Measurements from ENCODE around the gene PRKAG2. TPM values are rescaled to one million over a fixed set of nuclear protein-coding genes. Genes with fewer than 3 reads are reported as not detected.

Gene PRKAG2
- total and polyA plus RNA-seq, 8 donors = 12.9 to 34.6 (median 18.0) TPM

DNA sequence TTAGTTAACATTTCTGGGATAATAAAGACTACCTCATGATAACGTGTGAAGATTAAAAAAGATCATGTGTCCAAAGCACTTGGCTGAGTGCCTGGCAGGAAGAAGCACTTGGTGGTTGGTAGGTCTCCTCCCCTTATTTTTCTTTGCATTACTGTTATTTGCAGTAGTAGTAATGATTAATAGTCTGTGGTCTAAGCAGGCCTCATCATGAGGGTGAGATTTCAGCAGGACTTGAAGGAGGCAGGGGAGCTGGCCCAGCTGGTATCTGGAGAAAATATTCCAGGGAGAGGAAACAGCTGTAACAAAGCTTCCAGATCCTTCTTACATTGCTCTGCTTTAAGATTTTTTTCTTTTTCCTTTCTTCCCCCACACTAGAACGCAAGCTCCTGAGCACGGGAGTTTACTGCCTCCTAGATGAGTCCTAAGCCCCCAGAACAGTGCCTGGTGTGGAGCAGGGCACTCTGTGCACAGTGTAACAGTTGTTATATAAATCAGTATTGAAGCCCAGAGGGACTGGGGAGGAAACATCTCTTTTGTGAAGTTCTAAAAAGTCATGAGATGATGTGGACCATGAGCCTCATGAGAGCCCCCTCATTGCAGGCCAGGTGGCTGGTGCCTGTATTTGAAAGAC lies 326.1 kb downstream of the PRKAG2 start:
- Histone ChIP-seq H3K27me3 (no peaks in the 10 kb centered on the region), H3K36me3 (no peaks in the 10 kb centered on the region), H3K4me3 (no peak overlapping the region), H3K27ac (no peak overlapping the region), H3K9me3 (no peaks in the 10 kb centered on the region), H3K4me1 (no peaks in the 10 kb centered on the region)
- TF ChIP-seq, protein P1, sequence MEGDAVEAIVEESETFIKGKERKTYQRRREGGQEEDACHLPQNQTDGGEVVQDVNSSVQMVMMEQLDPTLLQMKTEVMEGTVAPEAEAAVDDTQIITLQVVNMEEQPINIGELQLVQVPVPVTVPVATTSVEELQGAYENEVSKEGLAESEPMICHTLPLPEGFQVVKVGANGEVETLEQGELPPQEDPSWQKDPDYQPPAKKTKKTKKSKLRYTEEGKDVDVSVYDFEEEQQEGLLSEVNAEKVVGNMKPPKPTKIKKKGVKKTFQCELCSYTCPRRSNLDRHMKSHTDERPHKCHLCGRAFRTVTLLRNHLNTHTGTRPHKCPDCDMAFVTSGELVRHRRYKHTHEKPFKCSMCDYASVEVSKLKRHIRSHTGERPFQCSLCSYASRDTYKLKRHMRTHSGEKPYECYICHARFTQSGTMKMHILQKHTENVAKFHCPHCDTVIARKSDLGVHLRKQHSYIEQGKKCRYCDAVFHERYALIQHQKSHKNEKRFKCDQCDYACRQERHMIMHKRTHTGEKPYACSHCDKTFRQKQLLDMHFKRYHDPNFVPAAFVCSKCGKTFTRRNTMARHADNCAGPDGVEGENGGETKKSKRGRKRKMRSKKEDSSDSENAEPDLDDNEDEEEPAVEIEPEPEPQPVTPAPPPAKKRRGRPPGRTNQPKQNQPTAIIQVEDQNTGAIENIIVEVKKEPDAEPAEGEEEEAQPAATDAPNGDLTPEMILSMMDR (IDR thresholded peaks at IDR 0.05) = no peak
- intact Hi-C loops (cut with DNase I) = no loop called here
- DNase-seq (peak in 2 of 4 donors; percentile 60 to 81), ATAC-seq (peak; percentile 29)

DNA sequence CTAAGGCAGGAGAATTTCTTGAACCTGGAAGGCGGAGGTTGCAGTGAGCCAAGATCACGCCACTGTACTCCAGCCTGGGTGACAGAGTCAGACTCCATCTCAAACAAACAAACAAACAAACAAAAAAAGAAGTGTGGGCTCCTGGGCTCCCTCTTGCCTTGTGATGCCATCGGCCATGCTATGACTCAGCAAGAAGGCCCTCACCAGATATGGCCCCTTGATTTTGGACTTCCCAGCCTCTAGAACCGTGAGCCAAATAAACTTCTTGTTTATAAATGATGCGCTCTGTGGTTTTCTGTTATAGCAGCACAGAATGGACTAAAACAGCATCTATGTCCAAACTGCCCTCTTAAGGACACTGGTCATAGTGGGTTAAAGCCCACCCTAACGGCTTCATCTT lies 327.3 kb downstream of the PRKAG2 start:
- H3K4me1 ChIP-seq = no peaks in the 10 kb centered on the region
- H3K27ac ChIP-seq = no peak overlapping the region
- ATAC-seq = no peak
- TF ChIP-seq, protein P1 (IDR thresholded peaks at IDR 0.05) = no peak
- H3K27me3 ChIP-seq = no peaks in the 10 kb centered on the region
- no peak for DNase-seq
- no peaks in the 10 kb centered on the region for H3K9me3 ChIP-seq
- no peaks in the 10 kb centered on the region for H3K36me3 ChIP-seq
- intact Hi-C loops (cut with DNase I) = no loop called here
- H3K4me3 ChIP-seq = no peak overlapping the region

DNA sequence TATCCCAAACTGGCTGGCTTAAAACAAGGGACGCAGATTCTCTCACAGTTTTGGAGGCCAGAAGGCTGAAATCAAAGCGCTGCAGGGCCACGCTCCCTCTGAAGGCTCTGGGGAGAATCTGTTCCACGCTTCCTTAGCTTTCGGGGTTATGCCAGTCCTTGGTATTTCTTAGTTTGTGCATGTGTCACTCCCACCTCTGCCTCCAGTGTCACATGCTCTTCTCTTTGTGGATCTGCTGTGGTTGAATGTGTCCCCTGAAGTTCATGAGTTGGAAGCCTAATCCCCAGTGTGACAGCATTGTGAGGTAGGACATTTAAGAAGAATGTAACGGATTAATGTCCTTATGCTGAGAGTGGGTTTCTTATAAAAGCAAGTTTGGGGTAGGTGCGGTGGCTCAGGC lies 327.8 kb downstream of the PRKAG2 start:
- H3K4me1 ChIP-seq = no peaks in the 10 kb centered on the region
- no peak overlapping the region for H3K4me3 ChIP-seq
- no peaks in the 10 kb centered on the region for H3K27me3 ChIP-seq
- H3K9me3 ChIP-seq = no peaks in the 10 kb centered on the region
- no peak overlapping the region for H3K27ac ChIP-seq
- DNase-seq (no peak), ATAC-seq (no peak)
- intact Hi-C loops (cut with DNase I) = no loop called here
- no peaks in the 10 kb centered on the region for H3K36me3 ChIP-seq
- TF ChIP-seq, protein P1 (IDR thresholded peaks at IDR 0.05) = no peak

DNA sequence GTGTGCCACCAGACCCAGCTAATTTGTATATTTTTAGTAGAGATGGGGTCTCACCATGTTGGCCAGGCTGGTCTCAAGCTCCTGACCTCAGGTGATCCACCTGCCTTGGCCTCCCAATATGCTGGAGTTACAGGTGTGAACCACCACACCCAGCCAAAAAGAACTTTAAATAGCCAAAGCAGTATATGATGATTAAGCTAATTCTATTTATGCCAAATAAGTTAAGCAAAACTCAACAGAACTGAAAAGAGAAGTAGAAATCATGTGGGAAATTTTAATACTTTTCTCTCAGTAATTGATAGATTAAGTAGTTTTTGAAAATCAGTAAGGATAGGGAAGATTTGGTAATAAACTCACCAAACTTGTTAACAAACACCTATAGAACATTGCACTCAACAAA lies 332.7 kb downstream of the PRKAG2 start:
- H3K4me1 ChIP-seq = no peaks in the 10 kb centered on the region
- intact Hi-C loops (cut with DNase I) = no loop called here
- H3K27me3 ChIP-seq = no peaks in the 10 kb centered on the region
- no peaks in the 10 kb centered on the region for H3K9me3 ChIP-seq
- ATAC-seq (no peak), DNase-seq (no peak)
- H3K36me3 ChIP-seq = no peaks in the 10 kb centered on the region
- TF ChIP-seq, protein P1 (IDR thresholded peaks at IDR 0.05) = no peak
- H3K4me3 ChIP-seq = no peak overlapping the region
- no peak overlapping the region for H3K27ac ChIP-seq

DNA sequence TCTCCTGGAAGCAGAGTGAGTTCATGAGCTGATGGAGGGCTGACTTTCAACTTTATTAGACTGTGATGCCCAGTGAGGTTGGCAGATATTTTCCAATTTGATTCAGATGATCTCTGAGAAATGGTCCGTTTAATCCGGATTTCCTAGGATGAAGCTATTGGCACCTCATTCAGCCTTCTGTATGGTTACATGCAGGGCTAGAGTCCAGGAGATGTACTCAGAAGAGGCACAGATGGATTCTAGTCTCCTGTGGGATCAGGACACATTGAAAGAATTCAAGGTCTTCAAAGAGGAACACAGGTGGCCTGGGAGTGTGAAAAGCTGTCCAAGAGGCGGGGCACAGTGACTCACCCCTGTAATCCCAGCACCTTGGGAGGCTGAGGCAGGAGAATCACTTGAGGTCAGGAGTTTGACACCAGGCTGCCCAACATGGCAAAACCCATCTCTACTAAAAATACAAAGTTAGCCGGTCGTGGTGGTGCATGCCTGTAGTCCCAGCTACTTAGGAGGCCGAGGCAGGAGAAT lies 334.2 kb downstream of the PRKAG2 start:
- Histone ChIP-seq H3K36me3 (no peaks in the 10 kb centered on the region), H3K4me3 (no peak overlapping the region), H3K4me1 (no peaks in the 10 kb centered on the region), H3K27ac (no peak overlapping the region), H3K27me3 (no peaks in the 10 kb centered on the region), H3K9me3 (no peaks in the 10 kb centered on the region)
- intact Hi-C loops (cut with DNase I) = no loop called here
- DNase-seq = no peak
- TF ChIP-seq, protein P1 (IDR thresholded peaks at IDR 0.05) = no peak
- ATAC-seq = no peak

Data from left lung (tissue), 10 donors.